SK-N-SH (cell line): ENCODE measurements around the gene IGFALS.

Experiments used
- CTCF ChIP-seq: fragments of 200-600 bp; sonication (generic); IDR thresholded peaks from 2 replicates; pipeline ENCODE4 v1.6.1; 2017; ENCODE audit warnings: antibody characterized with exemption, mild to moderate bottlenecking, moderate library complexity
- EP300 ChIP-seq, 2 experiments: IDR thresholded peaks; 2 replicates each; pipeline versions ENCODE4 v1.4.0 to v1.6.1; 2012; ENCODE audit warnings: borderline replicate concordance in 1 of 2, low read depth in 1 of 2, low read length in 1 of 2
- GABPA ChIP-seq: IDR thresholded peaks from 2 replicates; pipeline ENCODE4 v1.4.0; 2012; ENCODE audit warnings: low read depth, mild to moderate bottlenecking
- GATA2 ChIP-seq: sonication (generic); formaldehyde crosslinking; IDR thresholded peaks from 2 replicates; pipeline ENCODE4 v1.5.0; 2020; ENCODE audit warnings: mild to moderate bottlenecking, missing genetic modification reagents
- POLR2AphosphoS5 ChIP-seq: IDR thresholded peaks from 2 replicates; pipeline ENCODE4 v1.6.1; 2012; ENCODE audit warnings: low read depth, low read length
- SIN3A ChIP-seq: IDR thresholded peaks from 2 replicates; pipeline ENCODE4 v1.6.1; 2012; ENCODE audit warnings: low read depth, mild to moderate bottlenecking, low read length, moderate library complexity, borderline replicate concordance
- SMC3 ChIP-seq: IDR thresholded peaks from 2 replicates; pipeline ENCODE4 v1.6.1; 2012; ENCODE audit warnings: low read depth, low read length, improper control_type of control experiment
- TF ChIP-seq, protein P1 (sequence below): IDR thresholded peaks from 2 replicates; pipeline ENCODE4 v1.4.0; 2012; ENCODE audit warnings: low read depth
- TF ChIP-seq, protein P2 (sequence below): IDR thresholded peaks from 2 replicates; pipeline ENCODE4; 2012

- TF ChIP-seq POLR2AphosphoS5 (no peak), CTCF (no peak), GATA2 (CRISPR knock-in tag) (no peak), EP300 (IDR thresholded peaks at IDR 0.05; ENCODE audit: borderline replicate concordance in 1 of 2, low read depth in 1 of 2, low read length in 1 of 2) (no peak), SIN3A (no peak), SMC3 (no peak), GABPA (no peak)
- TF ChIP-seq, protein P1, sequence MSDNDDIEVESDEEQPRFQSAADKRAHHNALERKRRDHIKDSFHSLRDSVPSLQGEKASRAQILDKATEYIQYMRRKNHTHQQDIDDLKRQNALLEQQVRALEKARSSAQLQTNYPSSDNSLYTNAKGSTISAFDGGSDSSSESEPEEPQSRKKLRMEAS: no peak
- TF ChIP-seq, protein P2, sequence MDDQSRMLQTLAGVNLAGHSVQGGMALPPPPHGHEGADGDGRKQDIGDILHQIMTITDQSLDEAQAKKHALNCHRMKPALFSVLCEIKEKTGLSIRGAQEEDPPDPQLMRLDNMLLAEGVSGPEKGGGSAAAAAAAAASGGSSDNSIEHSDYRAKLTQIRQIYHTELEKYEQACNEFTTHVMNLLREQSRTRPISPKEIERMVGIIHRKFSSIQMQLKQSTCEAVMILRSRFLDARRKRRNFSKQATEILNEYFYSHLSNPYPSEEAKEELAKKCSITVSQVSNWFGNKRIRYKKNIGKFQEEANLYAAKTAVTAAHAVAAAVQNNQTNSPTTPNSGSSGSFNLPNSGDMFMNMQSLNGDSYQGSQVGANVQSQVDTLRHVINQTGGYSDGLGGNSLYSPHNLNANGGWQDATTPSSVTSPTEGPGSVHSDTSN: no peak
These were observed 841 bp upstream of the IGFALS start for GRCh38 chr16:1794221-1794871.
